HCT116 (cell line): ENCODE measurements around the gene BOC. TPM values are rescaled to one million over a fixed set of nuclear protein-coding genes. Genes with fewer than 3 reads are reported as not detected.

ENCODE experiments used
- ATAC-seq: fragments of 200-7000 bp; cut with Tn5 transposase; 2 replicates; pipeline ENCODE4 v1.9.1; 2020; ENCODE audit warnings: mild to moderate bottlenecking, moderate library complexity
- BruUV-seq: library from RNA; stranded (reverse); fragments of 400-500 nt; replicated peaks from 2 replicates; lab custom pipeline; 2021; lab: Mats Ljungman, UMichigan
- CTCF ChIA-PET: fragments of 300-600 bp; sonication (Branson Sonifier 250); formaldehyde crosslinking; loops from one replicate; lab custom pipeline; 2021; ENCODE audit warnings: antibody characterized with exemption; lab: Charles Lee
- POLR2A ChIA-PET: fragments of 300-600, 350-600 bp; sonication (Branson Sonifier 250); formaldehyde crosslinking; loops from one replicate; lab custom pipeline; 2021; ENCODE audit warnings: antibody characterized with exemption; lab: Charles Lee
- RAD21 ChIA-PET, 2 experiments: fragments of 300-600 bp; sonication (Branson Sonifier 250); formaldehyde crosslinking; loops; one replicate each; lab custom pipeline; 2023; ENCODE audit warnings: low total read pairs in 2 of 2; ENCODE audit not compliant: uncharacterized antibody in 2 of 2, unreplicated experiment in 2 of 2, low non-redundant PET in 1 of 2; lab: Charles Lee
- DNase-seq: peaks from one replicate; pipeline ENCODE4 v3.0.0-alpha.2; 2010; ENCODE audit warnings: low read depth, low spot score
- H2AFZ ChIP-seq: fragments of 200-600 bp; shearing (Covaris generic), sonication (generic); 2 replicates; pipeline ENCODE4 v1.6.1; 2017; ENCODE audit warnings: low read depth, mixed run types, mixed read lengths, antibody characterized with exemption, low read length; ENCODE audit not compliant: poor library complexity, severe bottlenecking
- H3K27ac ChIP-seq: 2 replicates; pipeline ENCODE4 v1.5.1; 2012; ENCODE audit warnings: low read depth, low read length
- H3K27me3 ChIP-seq: fragments of 200-600 bp; sonication (generic); 2 replicates; pipeline ENCODE4 v1.6.1; 2016; ENCODE audit warnings: mixed run types, low read length, mixed read lengths; ENCODE audit not compliant: insufficient read depth
- H3K36me3 ChIP-seq, 2 experiments: fragments of 200-500 bp in 1 of 2; fragments of 200-600 bp in 1 of 2; sonication (Bioruptor generic) in 1 of 2; sonication (generic) in 1 of 2; 2 replicates each; pipeline versions ENCODE4 v1.5.1 to v1.6.1; 2014 to 2016; ENCODE audit warnings: low read length in 2 of 2, inconsistent platforms in 1 of 2, mixed read lengths in 1 of 2, mixed run types in 1 of 2; ENCODE audit not compliant: insufficient read depth in 2 of 2, control insufficient read depth in 1 of 2
- H3K4me1 ChIP-seq, 2 experiments: fragments of 200-600 bp in 1 of 2; sonication (generic) in 1 of 2; 2 replicates each; pipeline versions ENCODE4 v1.5.1 to v1.6.1; 2012 to 2017; ENCODE audit warnings: low read length in 2 of 2, inconsistent platforms in 1 of 2, mild to moderate bottlenecking in 1 of 2, mixed read lengths in 1 of 2, mixed run types in 1 of 2, moderate library complexity in 1 of 2; ENCODE audit not compliant: insufficient read depth in 2 of 2, control insufficient read depth in 1 of 2
- H3K4me2 ChIP-seq: fragments of 200-600 bp; sonication (generic); 2 replicates; pipeline ENCODE4 v1.6.1; 2017; ENCODE audit warnings: mixed run types, low read length, mixed read lengths
- H3K4me3 ChIP-seq, 2 experiments: fragments of 200-600 bp in 1 of 2; sonication (generic) in 1 of 2; replicated peaks in 1 of 2; 2 replicates each; pipeline ENCODE4 v1.5.1; 2011 to 2016; ENCODE audit warnings: low read length in 2 of 2, control low read depth in 1 of 2, low read depth in 1 of 2, mild to moderate bottlenecking in 1 of 2, mixed read lengths in 1 of 2, mixed run types in 1 of 2
- H3K79me2 ChIP-seq: fragments of 200-600 bp; sonication (generic); 2 replicates; pipeline ENCODE4 v1.6.1; 2017; ENCODE audit warnings: mild to moderate bottlenecking, mixed run types, low read length, moderate library complexity, mixed read lengths; ENCODE audit not compliant: insufficient read depth
- H3K9ac ChIP-seq: fragments of 200-600 bp; sonication (generic); 2 replicates; pipeline ENCODE4 v1.6.1; 2016; ENCODE audit warnings: low read length, mixed read lengths
- H3K9me2 ChIP-seq: fragments of 200-600 bp; sonication (generic), shearing (Covaris generic); 2 replicates; pipeline ENCODE4 v1.6.1; 2017; ENCODE audit warnings: mixed run types, mild to moderate bottlenecking, moderate library complexity; ENCODE audit not compliant: insufficient read depth
- H3K9me3 ChIP-seq, 2 experiments: fragments of 200-500 bp in 1 of 2; fragments of 200-600 bp in 1 of 2; sonication (Bioruptor generic) in 1 of 2; sonication (generic) in 1 of 2; 2 replicates each; pipeline ENCODE4 v1.6.1; 2014 to 2017; ENCODE audit warnings: low read length in 2 of 2, mixed read lengths in 2 of 2, inconsistent platforms in 1 of 2, low read depth in 1 of 2, mild to moderate bottlenecking in 1 of 2, mixed run types in 1 of 2, moderate library complexity in 1 of 2; ENCODE audit not compliant: control insufficient read depth in 1 of 2, insufficient read depth in 1 of 2
- H4K20me1 ChIP-seq: fragments of 200-600 bp; sonication (generic), shearing (Covaris generic); 2 replicates; pipeline ENCODE4 v1.6.1; 2017; ENCODE audit warnings: mixed run types, mild to moderate bottlenecking, moderate library complexity; ENCODE audit not compliant: insufficient read depth
- CTCF ChIP-seq, 3 experiments: fragments of 200-600 bp in 1 of 3; sonication (generic) in 1 of 3; IDR thresholded peaks in 2 of 3; conservative IDR thresholded peaks in 1 of 3; 2 replicates each; pipeline ENCODE4 v1.5.1; 2012 to 2017; ENCODE audit warnings: low read depth in 2 of 3, low read length in 2 of 3, antibody characterized with exemption in 1 of 3, borderline replicate concordance in 1 of 3, control low read depth in 1 of 3, mild to moderate bottlenecking in 1 of 3, mixed read lengths in 1 of 3, mixed run types in 1 of 3, moderate library complexity in 1 of 3; ENCODE audit not compliant: insufficient read depth in 1 of 3
- RAD21 ChIP-seq: IDR thresholded peaks from 2 replicates; pipeline ENCODE4 v1.6.1; 2012; ENCODE audit warnings: low read depth, mild to moderate bottlenecking
- intact Hi-C: fragments of 100-400 bp; cut with micrococcal nuclease; formaldehyde crosslinking; loops from 2 replicates; pipeline ENCODE4 v1.10.0; 2022
- total RNA-seq: library from RNA; stranded (reverse); gene quantifications from one replicate; pipeline ENCODE4 v1.2.1, GENCODE V29; 2021; ENCODE audit not compliant: unreplicated experiment
- TF ChIP-seq, protein P1 (sequence below): IDR thresholded peaks from 2 replicates; pipeline ENCODE4 v1.6.1; 2012

Gene BOC
- total RNA-seq, 1 experiment from 2014 or later = 3.3 TPM

DNA sequence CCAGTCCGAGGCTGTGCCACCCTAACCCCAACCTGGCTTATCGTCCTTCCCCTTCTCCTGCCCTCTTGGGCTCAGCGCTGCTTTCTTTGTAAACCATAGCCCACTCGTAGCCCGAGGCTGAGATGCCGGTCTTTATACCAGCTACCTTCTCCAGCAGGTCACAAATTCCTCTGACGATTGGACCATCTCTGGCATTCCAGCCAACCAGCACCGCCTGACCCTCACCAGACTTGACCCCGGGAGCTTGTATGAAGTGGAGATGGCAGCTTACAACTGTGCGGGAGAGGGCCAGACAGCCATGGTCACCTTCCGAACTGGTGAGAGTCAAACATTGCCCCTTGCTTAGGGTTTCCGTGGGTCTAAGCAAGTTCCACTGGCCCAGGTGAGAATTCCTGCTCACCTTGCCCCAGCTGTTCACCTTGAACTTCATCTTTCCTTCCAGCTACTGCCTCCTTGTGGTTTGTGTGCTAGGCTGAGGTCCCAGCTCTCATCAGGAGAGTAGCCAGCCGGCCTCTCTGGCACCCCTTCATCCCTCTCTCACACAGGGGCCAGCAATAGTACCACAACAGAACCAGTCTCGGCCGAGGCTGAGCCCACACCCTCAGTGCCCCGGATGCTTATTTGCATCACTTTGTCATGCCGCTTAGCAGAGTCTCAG, 66.7 kb downstream of the BOC start:
- H3K4me1 ChIP-seq = peaks cover 10% of the 10 kb centered on the region in 2 experiments; a peak in 2 of 4 replicates
- intact Hi-C loops = no loop called here
- ATAC-seq = peak; percentile 33; the same call in 1 of the 2 replicates

More for the DNA sequence above, 66.7 kb downstream of the BOC start:
- CTCF ChIA-PET = no interaction called here
- Histone ChIP-seq H3K79me2 (no peaks in the 10 kb centered on the region), H3K4me3 (no peak overlapping the region), H3K9me2 (no peaks in the 10 kb centered on the region), H4K20me1 (no peaks in the 10 kb centered on the region), H3K27ac (no peak overlapping the region), H3K27me3 (no peaks in the 10 kb centered on the region), H3K9ac (no peak overlapping the region), H3K36me3 (no peaks in the 10 kb centered on the region), H3K4me2 (no peak overlapping the region), H2AFZ (no peak overlapping the region), H3K9me3 (no peaks in the 10 kb centered on the region)
- RAD21 ChIA-PET = no interaction called here
- peak; percentile 37 for TF ChIP-seq RAD21
- peak in 2 of 3 experiments; percentile 19 to 32; a peak in 2 of 6 replicates for TF ChIP-seq CTCF (IDR thresholded peaks at IDR 0.05 in 2 of 3, conservative IDR thresholded peaks at IDR 0.05 in 1 of 3; ENCODE audit: borderline replicate concordance in 1 of 3, insufficient read depth in 1 of 3, low read depth in 2 of 3, low read length in 2 of 3)
- TF ChIP-seq, protein P1, sequence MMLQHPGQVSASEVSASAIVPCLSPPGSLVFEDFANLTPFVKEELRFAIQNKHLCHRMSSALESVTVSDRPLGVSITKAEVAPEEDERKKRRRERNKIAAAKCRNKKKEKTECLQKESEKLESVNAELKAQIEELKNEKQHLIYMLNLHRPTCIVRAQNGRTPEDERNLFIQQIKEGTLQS = no peak
- POLR2A ChIA-PET = no interaction called here
- no TSS peak for BruUV-seq
- no peak for DNase-seq
